HG02588 (cell line): Measurements from ENCODE around the gene OR51D1.

Experiments used
- ATAC-seq: cut with Tn5 transposase; IDR thresholded peaks from one replicate; pipeline ENCODE4 v1.9.1; 2021; ENCODE audit warnings: mild to moderate bottlenecking, moderate library complexity; ENCODE audit not compliant: unreplicated experiment

OR51D1 gene

GRCh38 chr11:4644233-4644632, 7.0 kb downstream of the OR51D1 start:
- ATAC-seq = no peak

GRCh38 chr11:4645974-4646373, 8.7 kb downstream of the OR51D1 start:
- no peak for ATAC-seq

- no peak for ATAC-seq
Measured at GRCh38 chr11:4647766-4648165, 10.5 kb downstream of the OR51D1 start.

- no peak for ATAC-seq
Measured at GRCh38 chr11:4654635-4655369, 17.5 kb downstream of the OR51D1 start.

- ATAC-seq = no peak
Measured at GRCh38 chr11:4658629-4659445, 21.6 kb downstream of the OR51D1 start.

GRCh38 chr11:4662876-4663275, 25.6 kb downstream of the OR51D1 start:
- ATAC-seq = no peak

GRCh38 chr11:4664183-4664582, 26.9 kb downstream of the OR51D1 start:
- no peak for ATAC-seq

- no peak for ATAC-seq
Measured at GRCh38 chr11:4664786-4665185, 27.5 kb downstream of the OR51D1 start.

- ATAC-seq = no peak
Measured at GRCh38 chr11:4665424-4665823, 28.1 kb downstream of the OR51D1 start.

GRCh38 chr11:4671741-4672140, 34.5 kb downstream of the OR51D1 start:
- no peak for ATAC-seq

GRCh38 chr11:4672470-4672869, 35.2 kb downstream of the OR51D1 start:
- ATAC-seq = no peak

GRCh38 chr11:4673781-4674180, 36.5 kb downstream of the OR51D1 start:
- ATAC-seq = no peak

- no peak for ATAC-seq
Measured at GRCh38 chr11:4677948-4678347, 40.7 kb downstream of the OR51D1 start.

GRCh38 chr11:4680341-4680740, 43.1 kb downstream of the OR51D1 start:
- no peak for ATAC-seq

GRCh38 chr11:4682623-4683419, 45.5 kb downstream of the OR51D1 start:
- no peak for ATAC-seq

- no peak for ATAC-seq
Measured at GRCh38 chr11:4684631-4685285, 47.5 kb downstream of the OR51D1 start.
